Loucy (cell line): ENCODE data around the gene TMPRSS15.
"Not testable (repeated sequence)": the region's sequence is repeated elsewhere in the genome, so short reads cannot be mapped to it uniquely, and the experiment has no call there.

Source experiments
- H2AFZ ChIP-seq: fragments of 200-600 bp; sonication (generic); 2 replicates; pipeline ENCODE4 v1.6.0; 2016; ENCODE audit warnings: antibody characterized with exemption, mild to moderate bottlenecking, low read length, moderate library complexity
- H3F3A ChIP-seq: fragments of 200-600 bp; 2 replicates; pipeline ENCODE4 v1.6.0; 2016; ENCODE audit warnings: antibody characterized with exemption, low read depth, mild to moderate bottlenecking
- H3K27me3 ChIP-seq: fragments of 200-600 bp; sonication (generic); 2 replicates; pipeline ENCODE4 v1.6.1; 2014; ENCODE audit warnings: low read length, mild to moderate bottlenecking; ENCODE audit not compliant: insufficient read depth, poor library complexity, severe bottlenecking
- H3K36me3 ChIP-seq: fragments of 200-600 bp; sonication (generic); 2 replicates; pipeline ENCODE4 v1.6.1; 2016; ENCODE audit warnings: low read length; ENCODE audit not compliant: insufficient read depth
- H3K4me1 ChIP-seq: fragments of 200-600 bp; sonication (generic); 2 replicates; pipeline ENCODE4 v1.5.1; 2014; ENCODE audit warnings: low read length, mild to moderate bottlenecking; ENCODE audit not compliant: insufficient read depth, poor library complexity, severe bottlenecking
- H3K4me2 ChIP-seq: fragments of 200-600 bp; sonication (generic); 2 replicates; pipeline ENCODE4 v1.6.0; 2014; ENCODE audit warnings: antibody characterized with exemption, low read length, low read depth, mild to moderate bottlenecking; ENCODE audit not compliant: poor library complexity, severe bottlenecking
- H3K4me3 ChIP-seq: fragments of 200-600 bp; sonication (generic); 2 replicates; pipeline ENCODE4 v1.5.1; 2014; ENCODE audit warnings: low read length, mild to moderate bottlenecking, mixed read lengths; ENCODE audit not compliant: poor library complexity, severe bottlenecking
- H3K79me2 ChIP-seq: fragments of 200-600 bp; sonication (generic); 2 replicates; pipeline ENCODE4 v1.6.1; 2014; ENCODE audit warnings: low read length; ENCODE audit not compliant: insufficient read depth
- H3K9ac ChIP-seq: fragments of 200-600 bp; sonication (generic); 2 replicates; pipeline ENCODE4 v1.6.0; 2014; ENCODE audit warnings: mild to moderate bottlenecking, low read depth, low read length, moderate library complexity; ENCODE audit not compliant: poor library complexity, severe bottlenecking
- H3K9me2 ChIP-seq: fragments of 200-600 bp; sonication (generic); replicated peaks from 2 replicates; pipeline ENCODE4 v1.6.1; 2016; ENCODE audit warnings: low read depth, low read length, mixed read lengths
- H3K9me3 ChIP-seq: fragments of 200-600 bp; sonication (generic); 2 replicates; pipeline ENCODE4 v1.6.1; 2014; ENCODE audit warnings: mild to moderate bottlenecking, antibody characterized with exemption, low read length, low read depth; ENCODE audit not compliant: insufficient read depth
- H4K20me1 ChIP-seq: fragments of 200-600 bp; sonication (generic); 2 replicates; pipeline ENCODE4 v1.6.0; 2014; ENCODE audit warnings: antibody characterized with exemption, low read length, mild to moderate bottlenecking; ENCODE audit not compliant: insufficient read depth, poor library complexity, severe bottlenecking
- CTCF ChIP-seq: fragments of 200-600 bp; sonication (generic); conservative IDR thresholded peaks from 2 replicates; pipeline ENCODE4 v1.5.1; 2014; ENCODE audit warnings: mild to moderate bottlenecking, antibody characterized with exemption, low read length
- EZH2phosphoT487 ChIP-seq: fragments of 200-600 bp; IDR thresholded peaks from 2 replicates; pipeline ENCODE4 v1.6.1; 2018; ENCODE audit warnings: antibody characterized with exemption, mild to moderate bottlenecking, moderate library complexity, borderline replicate concordance

Gene TMPRSS15

GRCh38 chr21:18384771-18385170 is 18.8 kb downstream of the TMPRSS15 start:
- H3K9ac ChIP-seq: no peak overlapping the region
- H4K20me1 ChIP-seq: no peaks in the 10 kb centered on the region
- H3F3A ChIP-seq: no peaks in the 10 kb centered on the region
- H3K4me2 ChIP-seq: no peak overlapping the region
- H3K9me2 ChIP-seq: no peaks in the 10 kb centered on the region
- no peaks in the 10 kb centered on the region for H3K4me1 ChIP-seq
- H3K79me2 ChIP-seq: no peaks in the 10 kb centered on the region
- TF ChIP-seq EZH2phosphoT487 (no peak), CTCF (peak; percentile 69)
- no peak overlapping the region for H2AFZ ChIP-seq
- no peaks in the 10 kb centered on the region for H3K27me3 ChIP-seq
- no peaks in the 10 kb centered on the region for H3K9me3 ChIP-seq
- no peak overlapping the region for H3K4me3 ChIP-seq
- no peaks in the 10 kb centered on the region for H3K36me3 ChIP-seq

DNA sequence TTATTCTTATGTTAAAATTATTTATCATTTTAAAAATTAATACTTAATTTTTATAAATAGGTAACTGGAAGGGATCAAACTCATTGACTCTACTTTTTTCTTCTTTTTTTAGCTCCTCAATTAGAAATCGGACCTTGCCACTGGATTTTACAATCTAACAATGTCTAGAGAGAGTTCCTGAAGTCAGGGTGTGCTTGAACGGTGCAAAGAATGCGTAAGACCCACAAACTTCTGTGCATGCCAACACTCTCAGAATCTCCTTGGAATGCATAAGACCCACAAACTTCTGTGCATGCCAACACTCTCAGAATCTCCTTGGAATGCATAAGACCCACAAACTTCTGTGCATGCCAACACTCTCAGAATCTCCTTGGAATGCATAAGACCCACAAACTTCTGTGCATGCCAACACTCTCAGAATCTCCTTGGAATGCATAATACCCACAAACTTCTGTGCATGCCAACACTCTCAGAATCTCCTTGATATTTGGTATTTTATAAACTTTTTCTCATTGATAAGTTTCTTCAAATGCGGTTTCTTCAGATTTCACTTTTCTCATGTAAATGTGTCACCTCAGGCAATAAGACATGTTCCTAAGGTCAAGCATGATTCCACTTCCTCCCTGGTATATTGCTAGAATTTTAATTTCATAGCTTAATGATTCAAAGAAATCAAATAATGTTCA is 20.5 kb downstream of the TMPRSS15 start:
- H3K9ac ChIP-seq: not testable (repeated sequence)

DNA sequence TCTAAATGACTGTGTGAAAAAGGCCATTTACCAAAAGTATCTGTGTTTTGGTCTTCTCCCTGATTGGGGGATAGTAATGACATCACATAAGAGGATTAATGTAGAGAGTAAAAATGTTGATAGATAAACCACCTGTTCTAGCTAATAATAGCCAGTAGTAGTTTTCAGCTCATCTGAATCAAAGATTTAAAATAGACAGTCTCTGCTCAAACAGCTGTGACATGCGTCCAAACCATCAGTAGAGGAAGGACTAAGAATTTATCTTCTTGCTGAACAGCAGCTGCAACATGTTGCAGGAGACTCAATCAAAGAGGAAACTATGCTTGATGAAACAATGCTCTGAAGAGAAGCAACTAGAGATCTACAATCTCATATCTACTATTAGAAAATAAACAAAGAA is 21.4 kb downstream of the TMPRSS15 start:
- H3K9ac ChIP-seq: no peak overlapping the region
- TF ChIP-seq EZH2phosphoT487 (no peak), CTCF (no peak)
- no peaks in the 10 kb centered on the region for H3K9me2 ChIP-seq
- H2AFZ ChIP-seq: no peak overlapping the region
- H3K36me3 ChIP-seq: no peaks in the 10 kb centered on the region
- H3K9me3 ChIP-seq: no peaks in the 10 kb centered on the region
- H3K4me3 ChIP-seq: no peak overlapping the region
- no peaks in the 10 kb centered on the region for H3K79me2 ChIP-seq
- no peaks in the 10 kb centered on the region for H3K4me1 ChIP-seq
- no peak overlapping the region for H3K4me2 ChIP-seq
- no peaks in the 10 kb centered on the region for H4K20me1 ChIP-seq
- no peaks in the 10 kb centered on the region for H3F3A ChIP-seq
- no peaks in the 10 kb centered on the region for H3K27me3 ChIP-seq

More for the DNA sequence above, 20.5 kb downstream of the TMPRSS15 start:
- H3K36me3 ChIP-seq, H3K4me1 ChIP-seq, H3F3A ChIP-seq, H3K9me2 ChIP-seq, H4K20me1 ChIP-seq, H3K4me2 ChIP-seq, H3K79me2 ChIP-seq, H3K4me3 ChIP-seq, H3K27me3 ChIP-seq, H3K9me3 ChIP-seq, H2AFZ ChIP-seq: not testable (repeated sequence)

DNA sequence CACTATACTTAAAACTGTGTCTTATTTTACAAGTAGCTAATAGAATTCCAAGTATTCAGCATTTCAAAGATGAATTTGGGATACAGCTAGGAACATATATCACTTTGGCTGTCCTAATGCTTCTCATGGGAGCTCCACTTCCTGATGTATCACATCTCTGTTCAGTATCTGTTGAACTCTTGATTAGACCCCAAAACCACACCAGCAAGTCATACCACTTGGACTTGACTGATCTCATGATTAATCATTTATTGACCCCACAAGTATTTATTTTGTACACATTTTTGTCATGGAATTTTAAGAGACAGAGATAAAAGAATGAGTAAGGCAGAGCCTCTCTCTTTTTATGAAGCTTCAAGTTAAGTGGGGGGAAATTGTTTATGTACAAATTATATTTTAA is 30.0 kb downstream of the TMPRSS15 start:
- Histone ChIP-seq H3K27me3 (no peaks in the 10 kb centered on the region), H3K9me3 (no peaks in the 10 kb centered on the region), H3K9ac (no peak overlapping the region), H3F3A (no peaks in the 10 kb centered on the region), H3K4me2 (no peak overlapping the region), H2AFZ (no peak overlapping the region), H4K20me1 (no peaks in the 10 kb centered on the region), H3K36me3 (no peaks in the 10 kb centered on the region), H3K79me2 (no peaks in the 10 kb centered on the region), H3K9me2 (no peaks in the 10 kb centered on the region), H3K4me3 (no peak overlapping the region), H3K4me1 (no peaks in the 10 kb centered on the region)
- TF ChIP-seq CTCF: no peak
